Thyroid gland (tissue), 4 donors: ENCODE results near the gene SCAMP4.

Source experiments
- CTCF ChIP-seq, 6 experiments: fragments of 200-600 bp in 3 of 6; fragments of 450-650 bp in 3 of 6; sonication (generic) in 3 of 6; IDR thresholded peaks; one replicate each; pipeline ENCODE4 v1.5.1; 2016 to 2019; ENCODE audit warnings: antibody characterized with exemption in 6 of 6, mild to moderate bottlenecking in 2 of 6, inconsistent platforms in 1 of 6, moderate library complexity in 1 of 6
- POLR2A ChIP-seq, 2 donors: fragments of 450-650 bp; IDR thresholded peaks; one replicate each; pipeline ENCODE4 v1.6.1; 2017; ENCODE audit warnings: antibody characterized with exemption in 2 of 2, mild to moderate bottlenecking in 2 of 2, moderate library complexity in 1 of 2

GRCh38 chr19:1959928-1960589 lies 54.9 kb downstream of the SCAMP4 start:
- TF ChIP-seq CTCF (IDR thresholded peaks at IDR 0.05): no peak
- TF ChIP-seq POLR2A (IDR thresholded peaks at IDR 0.05): no peak
